Neural cell (in vitro differentiated cells): ENCODE data around the gene POLH.

Experiments
- CTCF ChIP-seq: fragments of 450-650 bp; IDR thresholded peaks from 2 replicates; pipeline ENCODE4 v1.5.1; 2014; ENCODE audit warnings: antibody characterized with exemption, mild to moderate bottlenecking, moderate library complexity; ENCODE audit not compliant: poor library complexity, severe bottlenecking
- EP300 ChIP-seq: fragments of 450-650 bp; conservative IDR thresholded peaks from 2 replicates; pipeline ENCODE4 v1.6.1; 2014; ENCODE audit warnings: antibody characterized with exemption, mild to moderate bottlenecking, moderate library complexity; ENCODE audit not compliant: poor library complexity, severe bottlenecking
- POLR2AphosphoS5 ChIP-seq: IDR thresholded peaks from 2 replicates; pipeline ENCODE4 v1.6.1; 2012
- REST ChIP-seq: IDR thresholded peaks from 2 replicates; pipeline ENCODE4 v1.6.1; 2012; ENCODE audit warnings: borderline replicate concordance

- TF ChIP-seq CTCF (no peak), EP300 (no peak), REST (no peak), POLR2AphosphoS5 (no peak)
These were observed 82.2 kb downstream of the POLH start for GRCh38 chr6:43658161-43658560.
